ENCODE results near the gene SERPINB8. TPM values are rescaled to one million over a fixed set of nuclear protein-coding genes. Genes with fewer than 3 reads are reported as not detected.

The SERPINB8 gene
- total and polyA plus RNA-seq, 9 of the 15 experiments (the other 6 are each of a cell fraction or from before 2014, with no cell fraction given) = 0.05 to 0.19 (median 0.09) TPM

DNA sequence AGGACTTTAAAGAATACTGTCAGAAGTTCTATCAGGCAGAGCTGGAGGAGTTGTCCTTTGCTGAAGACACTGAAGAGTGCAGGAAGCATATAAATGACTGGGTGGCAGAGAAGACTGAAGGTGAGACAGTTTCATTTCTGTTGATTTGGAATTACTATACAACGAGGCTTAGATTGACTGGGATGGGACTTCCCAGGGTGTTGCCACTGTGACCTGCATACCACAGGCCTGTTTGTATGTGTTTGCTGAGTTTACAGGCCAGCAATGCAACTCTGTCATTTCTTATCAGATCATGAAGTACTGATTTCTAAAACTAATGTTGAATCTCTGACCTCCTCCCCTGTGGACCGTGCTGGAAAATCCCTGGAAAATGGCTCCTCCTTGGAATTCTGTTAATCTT, 11.8 kb downstream of the SERPINB8 start:
- POLR2A ChIA-PET = no interaction called here
- no peak overlapping the region for H2AFZ ChIP-seq (ENCODE audit: low read depth, low read length)
- no peak overlapping the region for H3K9ac ChIP-seq (ENCODE audit: insufficient read depth in 1 of 2, low read depth in 2 of 2, low read length in 2 of 2)
- H3K36me3 ChIP-seq (ENCODE audit: control insufficient read depth, insufficient read depth, low read length) = no peaks in the 10 kb centered on the region
- no peaks in the 10 kb centered on the region for H3K4me1 ChIP-seq (replicated peaks in 1 of 2; ENCODE audit: control insufficient read depth in 2 of 2, insufficient read depth in 2 of 2, low read length in 2 of 2)
- no peaks in the 10 kb centered on the region for H3K9me3 ChIP-seq (replicated peaks; ENCODE audit: control insufficient read depth, insufficient read depth, low read depth, low read length)
- no peak overlapping the region for H3K27ac ChIP-seq (ENCODE audit: extremely low read depth, low read depth, low read length)
- CTCF ChIA-PET (ENCODE audit: low intra/inter-chr PET ratio) = no interaction called here
- H3K4me2 ChIP-seq (ENCODE audit: insufficient read depth, low read length) = no peak overlapping the region
- FAIRE-seq = no peak
- no peaks in the 10 kb centered on the region for H3K79me2 ChIP-seq (ENCODE audit: control insufficient read depth, insufficient read depth, low read length)
- BruUV-seq (replicated peaks) = no TSS peak
- no peaks in the 10 kb centered on the region for H4K20me1 ChIP-seq (replicated peaks; ENCODE audit: control insufficient read depth, insufficient read depth, low read length)
- TF ChIP-seq NCOA1 (IDR thresholded peaks at IDR 0.05; ENCODE audit: low read depth) = no peak
- no peak for TF ChIP-seq THAP7 (CRISPR knock-in tag; IDR thresholded peaks at IDR 0.05)
- TF ChIP-seq HSF4 (CRISPR knock-in tag; IDR thresholded peaks at IDR 0.05; ENCODE audit: borderline replicate concordance) = no peak
- no peak for TF ChIP-seq HMG20A (CRISPR knock-in tag; conservative IDR thresholded peaks at IDR 0.05)
- TF ChIP-seq SMAD3 (CRISPR knock-in tag; conservative IDR thresholded peaks at IDR 0.05) = no peak
- no peak for TF ChIP-seq SNIP1 (IDR thresholded peaks at IDR 0.05; ENCODE audit: low read depth)
- TF ChIP-seq KLF16 (IDR thresholded peaks at IDR 0.05) = no peak
- no peak for TF ChIP-seq POLR3A (IDR thresholded peaks at IDR 0.05; ENCODE audit: borderline replicate concordance, extremely low read depth, insufficient read depth, insufficient read length)
- no peak for TF ChIP-seq STAT5A (IDR thresholded peaks at IDR 0.05; ENCODE audit: borderline replicate concordance, low read length)
- TF ChIP-seq NR2F6 (CRISPR knock-in tag; IDR thresholded peaks at IDR 0.05) = no peak
- TF ChIP-seq NFYB (IDR thresholded peaks at IDR 0.05; ENCODE audit: extremely low read depth, insufficient read length) = no peak
- no peak for TF ChIP-seq ZNF324 (CRISPR knock-in tag; IDR thresholded peaks at IDR 0.05)
- no peak for TF ChIP-seq PHTF2 (CRISPR knock-in tag; IDR thresholded peaks at IDR 0.05)
- TF ChIP-seq POU5F1 (IDR thresholded peaks at IDR 0.05; ENCODE audit: borderline replicate concordance, low read depth, low read length, partially characterized antibody) = no peak
- TF ChIP-seq HLTF (IDR thresholded peaks at IDR 0.05) = no peak
- no peak for TF ChIP-seq ZBTB7A (IDR thresholded peaks at IDR 0.05; ENCODE audit: borderline replicate concordance, control insufficient read depth, low read depth, low read length)
- TF ChIP-seq ELK3 (CRISPR knock-in tag; IDR thresholded peaks at IDR 0.05) = no peak
- TF ChIP-seq ZNF23 (CRISPR knock-in tag; IDR thresholded peaks at IDR 0.05) = no peak
- no peak for TF ChIP-seq GABPB2 (CRISPR knock-in tag; conservative IDR thresholded peaks at IDR 0.05)
- TF ChIP-seq NKRF (IDR thresholded peaks at IDR 0.05; ENCODE audit: borderline replicate concordance) = no peak
- in situ Hi-C loops (cut with MboI) (loop anchor here (25.0 kb wide), 1 partner anchor 469 kb away; no protein-coding TSS in a partner anchor), intact Hi-C loops (cut with micrococcal nuclease) (no loop called here)
- H3K27me3 ChIP-seq (ENCODE audit: control insufficient read depth in 2 of 2, insufficient read depth in 2 of 2, low read length in 2 of 2) = no peaks in the 10 kb centered on the region
- DNase-seq (ENCODE audit: extremely low read depth in 1 of 4, low spot score in 3 of 4) = no peak
- WGBS (ENCODE audit: insufficient coverage, low coverage, missing lambda C conversion rate) = 0% methylated on average over 2 of the region's 2 CpGs
- H3K9me1 ChIP-seq (ENCODE audit: control insufficient read depth, insufficient read depth, low read length) = no peaks in the 10 kb centered on the region
- no peak overlapping the region for H3K4me3 ChIP-seq
- ATAC-seq = no peak
